Transverse colon (tissue), 4 donors: ENCODE results near the gene MAP2K4. TPM values are rescaled to one million over a fixed set of nuclear protein-coding genes. Genes with fewer than 3 reads are reported as not detected.

Experiments used
- DNase-seq: peaks from one replicate; pipeline ENCODE4 v3.0.0-alpha.2; 2019
- H3K27ac ChIP-seq, 4 donors: fragments of 200-600 bp; sonication (generic); 2 replicates each; pipeline ENCODE4 v1.5.1; 2016 to 2018; ENCODE audit warnings: inconsistent platforms in 4 of 4
- H3K27me3 ChIP-seq: fragments of 200-600 bp; sonication (generic); 2 replicates; pipeline ENCODE4 v1.5.1; 2017; ENCODE audit warnings: inconsistent platforms
- H3K36me3 ChIP-seq, 4 donors: fragments of 200-600 bp; sonication (generic); 2 replicates each; pipeline ENCODE4 v1.5.1; 2017 to 2019; ENCODE audit warnings: inconsistent platforms in 4 of 4
- H3K4me1 ChIP-seq, 4 donors: fragments of 200-600 bp; sonication (generic); 2 replicates each; pipeline ENCODE4 v1.5.1; 2017 to 2020; ENCODE audit warnings: inconsistent platforms in 4 of 4
- H3K4me3 ChIP-seq, 4 donors: fragments of 200-600 bp; sonication (generic); 1 replicate in 1 of 4; 2 replicates in 3 of 4; pipeline versions ENCODE4 v1.5.1 to v1.6.1; 2017 to 2019; ENCODE audit warnings: inconsistent platforms in 4 of 4
- H3K9me3 ChIP-seq, 2 donors: fragments of 200-600 bp; sonication (generic); 2 replicates each; pipeline ENCODE4 v1.5.1; 2017 to 2019; ENCODE audit warnings: inconsistent platforms in 2 of 2
- EP300 ChIP-seq: sonication (generic); formaldehyde crosslinking; IDR thresholded peaks from one replicate; pipeline ENCODE4 v1.6.1; 2017; ENCODE audit warnings: antibody characterized with exemption, low read depth
- POLR2A ChIP-seq: fragments of 450-650 bp; IDR thresholded peaks from one replicate; pipeline ENCODE4 v1.6.1; 2016; ENCODE audit warnings: antibody characterized with exemption, mild to moderate bottlenecking, moderate library complexity
- POLR2AphosphoS5 ChIP-seq, 3 donors: sonication (generic); formaldehyde crosslinking; IDR thresholded peaks; one replicate each; pipeline ENCODE4 v1.6.1; 2016; ENCODE audit warnings: antibody characterized with exemption in 3 of 3
- WGBS, 2 donors: methylation state at CpG; one replicate each; pipeline ENCODE4 v1.1.5; 2018; ENCODE audit warnings: low coverage in 1 of 2; 5-methylcytosine and 5-hydroxymethylcytosine counted together
- in situ Hi-C, 4 donors: fragments of 200-750 bp; cut with MboI; loops; one replicate each; pipeline versions ENCODE4 v1.15.0 to v1.15.1; 2017; ENCODE audit warnings: low sequenced_read_pairs in 3 of 4, low pct_ligation_motif_present in 1 of 4, low pct_unique_long_range_greater_than_20kb in 1 of 4
- intact Hi-C: fragments of 100-400 bp; cut with DNase I; formaldehyde crosslinking; loops from one replicate; pipeline ENCODE4 v1.15.1; 2023; ENCODE audit warnings: low total_unique reads
- total RNA-seq, 4 donors: library from RNA; depleted of rRNA; stranded (reverse); fragments of >200 nt; gene quantifications; one replicate each; pipeline ENCODE4 v1.1.0, GENCODE V29; 2016
- TF ChIP-seq, protein P1 (sequence below), 5 experiments: fragments of 200-600 bp in 3 of 5; fragments of 450-650 bp in 2 of 5; sonication (generic) in 3 of 5; IDR thresholded peaks; 1 replicate in 2 of 5; 2 replicates in 3 of 5; pipeline ENCODE4 v1.5.1; 2016 to 2017; ENCODE audit warnings: antibody characterized with exemption in 5 of 5, inconsistent platforms in 3 of 5, mild to moderate bottlenecking in 2 of 5, moderate library complexity in 1 of 5

The MAP2K4 gene
- total RNA-seq, 4 donors from 2014 or later: 6.2 to 24.0 (median 17.8) TPM

DNA sequence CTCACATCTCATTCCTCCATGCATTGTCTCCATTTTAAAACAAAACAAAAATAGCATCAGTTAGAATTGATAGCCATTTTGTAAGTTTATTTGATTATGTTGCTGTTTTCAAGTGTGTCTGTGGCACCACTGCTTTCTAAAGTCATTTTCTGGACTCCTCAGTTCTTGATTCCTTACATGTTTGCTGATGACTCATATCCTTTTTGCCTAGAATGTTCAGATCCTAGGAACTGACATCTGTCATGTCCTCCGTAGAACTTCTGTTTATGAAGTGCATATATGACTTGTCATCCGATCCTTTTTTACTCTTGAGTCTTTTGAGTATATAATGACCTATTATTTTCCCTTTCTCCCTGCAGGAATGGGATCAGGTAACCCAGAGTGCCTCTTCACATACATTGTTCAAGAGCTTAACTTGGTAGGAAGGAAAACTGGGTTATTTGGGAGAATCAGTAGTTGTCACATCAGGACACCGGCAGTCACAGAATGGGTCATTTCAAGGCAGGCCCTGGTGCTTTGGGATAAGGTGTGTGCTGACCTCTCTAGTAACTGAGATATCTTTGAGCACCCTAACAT lies 69.2 kb downstream of the MAP2K4 start:
- Histone ChIP-seq H3K4me3 (no peak overlapping the region), H3K4me1 (no peaks in the 10 kb centered on the region), H3K9me3 (no peaks in the 10 kb centered on the region), H3K27me3 (no peaks in the 10 kb centered on the region), H3K36me3 (no peaks in the 10 kb centered on the region), H3K27ac (no peak overlapping the region)
- no peak for DNase-seq
- in situ Hi-C loops (loop anchor here in 1 of 4 donors (10.0 kb wide), 1 partner anchor 55 kb away; no protein-coding TSS in a partner anchor), intact Hi-C loops (loop anchor here (1.0 kb wide), 1 partner anchor 21 kb away; no protein-coding TSS in a partner anchor)
- TF ChIP-seq POLR2A (no peak), EP300 (no peak), POLR2AphosphoS5 (IDR thresholded peaks at IDR 0.05) (no peak)
- TF ChIP-seq, protein P1, sequence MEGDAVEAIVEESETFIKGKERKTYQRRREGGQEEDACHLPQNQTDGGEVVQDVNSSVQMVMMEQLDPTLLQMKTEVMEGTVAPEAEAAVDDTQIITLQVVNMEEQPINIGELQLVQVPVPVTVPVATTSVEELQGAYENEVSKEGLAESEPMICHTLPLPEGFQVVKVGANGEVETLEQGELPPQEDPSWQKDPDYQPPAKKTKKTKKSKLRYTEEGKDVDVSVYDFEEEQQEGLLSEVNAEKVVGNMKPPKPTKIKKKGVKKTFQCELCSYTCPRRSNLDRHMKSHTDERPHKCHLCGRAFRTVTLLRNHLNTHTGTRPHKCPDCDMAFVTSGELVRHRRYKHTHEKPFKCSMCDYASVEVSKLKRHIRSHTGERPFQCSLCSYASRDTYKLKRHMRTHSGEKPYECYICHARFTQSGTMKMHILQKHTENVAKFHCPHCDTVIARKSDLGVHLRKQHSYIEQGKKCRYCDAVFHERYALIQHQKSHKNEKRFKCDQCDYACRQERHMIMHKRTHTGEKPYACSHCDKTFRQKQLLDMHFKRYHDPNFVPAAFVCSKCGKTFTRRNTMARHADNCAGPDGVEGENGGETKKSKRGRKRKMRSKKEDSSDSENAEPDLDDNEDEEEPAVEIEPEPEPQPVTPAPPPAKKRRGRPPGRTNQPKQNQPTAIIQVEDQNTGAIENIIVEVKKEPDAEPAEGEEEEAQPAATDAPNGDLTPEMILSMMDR (IDR thresholded peaks at IDR 0.05): no peak
- 58 to 86% methylated on average over 3 of the region's 3 CpGs for WGBS, 2 donors

DNA sequence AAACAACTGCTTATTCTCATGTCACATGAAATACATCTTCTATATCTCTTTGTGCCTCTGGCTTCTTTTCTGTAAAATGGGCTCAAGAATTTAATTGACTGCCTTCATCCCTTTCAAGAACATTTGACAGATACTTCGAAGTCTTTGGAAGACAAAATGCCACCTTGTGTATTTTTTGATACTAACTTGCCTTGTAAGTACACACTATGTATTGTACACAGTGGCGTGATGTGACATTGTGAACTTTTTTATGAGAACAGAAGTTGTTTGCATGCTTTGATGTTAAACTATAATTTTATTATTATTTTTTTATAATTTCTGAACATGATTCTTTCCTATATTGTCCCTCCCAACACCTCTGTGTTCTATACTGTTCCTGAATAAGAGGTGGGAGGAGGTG lies 73.7 kb downstream of the MAP2K4 start:
- H3K4me3 ChIP-seq: no peak overlapping the region
- no peaks in the 10 kb centered on the region for H3K4me1 ChIP-seq
- WGBS, 2 donors: 91 to 94% methylated on average over 2 of the region's 2 CpGs
- no peaks in the 10 kb centered on the region for H3K27me3 ChIP-seq
- TF ChIP-seq POLR2A: no peak
- TF ChIP-seq EP300: no peak
- no peak for TF ChIP-seq POLR2AphosphoS5 (IDR thresholded peaks at IDR 0.05)
- TF ChIP-seq, protein P1 (IDR thresholded peaks at IDR 0.05): no peak
- H3K27ac ChIP-seq: no peak overlapping the region
- intact Hi-C loops: no loop called here
- no peak for DNase-seq
- peaks cover 0 to 9% (median 0%) of the 10 kb centered on the region in 4 donors for H3K36me3 ChIP-seq
- in situ Hi-C loops: no loop called here
- H3K9me3 ChIP-seq: no peaks in the 10 kb centered on the region

DNA sequence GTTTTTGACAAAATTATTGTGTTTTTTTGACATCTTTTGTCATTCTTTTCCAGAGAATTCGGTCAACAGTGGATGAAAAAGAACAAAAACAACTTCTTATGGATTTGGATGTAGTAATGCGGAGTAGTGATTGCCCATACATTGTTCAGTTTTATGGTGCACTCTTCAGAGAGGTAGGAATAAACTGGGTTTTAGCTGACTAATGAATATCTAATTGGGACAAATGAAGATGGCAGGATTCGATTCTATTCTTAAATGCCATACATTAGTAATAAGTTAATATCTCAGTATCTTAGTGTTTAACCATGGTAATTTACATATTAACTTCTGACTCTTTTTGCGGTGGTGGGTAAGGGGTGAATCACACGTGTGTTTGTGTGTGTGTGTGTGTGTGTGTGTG lies 74.8 kb downstream of the MAP2K4 start:
- Histone ChIP-seq H3K4me1 (no peaks in the 10 kb centered on the region), H3K27me3 (no peaks in the 10 kb centered on the region), H3K9me3 (no peaks in the 10 kb centered on the region), H3K4me3 (no peak overlapping the region), H3K36me3 (peaks cover 0 to 14% (median 0%) of the 10 kb centered on the region in 4 donors), H3K27ac (no peak overlapping the region)
- DNase-seq: no peak
- WGBS, 2 donors: 92 to 97% methylated on average over 4 to 5 of the region's 5 CpGs
- intact Hi-C loops (no loop called here), in situ Hi-C loops (no loop called here)
- TF ChIP-seq POLR2A (no peak), EP300 (no peak), POLR2AphosphoS5 (IDR thresholded peaks at IDR 0.05) (no peak)
- TF ChIP-seq, protein P1 (IDR thresholded peaks at IDR 0.05): no peak

DNA sequence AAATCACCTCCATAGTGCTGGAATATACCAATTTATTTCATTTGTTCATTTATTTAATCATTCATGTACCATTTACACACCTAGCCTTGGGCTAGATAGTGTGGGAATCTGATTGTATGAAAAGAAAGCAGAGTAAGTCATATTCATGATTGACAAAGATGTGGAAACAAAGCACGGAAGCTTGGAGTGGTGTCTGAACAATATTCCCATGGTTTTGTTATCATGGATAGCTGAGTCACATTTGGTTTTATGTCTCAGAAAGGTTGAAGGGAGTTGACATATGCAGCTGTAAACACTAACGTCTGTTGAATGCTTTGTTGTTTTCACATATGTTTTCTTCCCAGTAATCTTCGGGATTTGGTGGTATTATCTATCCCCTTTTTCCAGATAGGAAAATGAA lies 76.6 kb downstream of the MAP2K4 start:
- H3K4me3 ChIP-seq: no peak overlapping the region
- in situ Hi-C loops: no loop called here
- TF ChIP-seq EP300: no peak
- TF ChIP-seq POLR2A: no peak
- TF ChIP-seq, protein P1 (IDR thresholded peaks at IDR 0.05): no peak
- TF ChIP-seq POLR2AphosphoS5 (IDR thresholded peaks at IDR 0.05): no peak
- H3K4me1 ChIP-seq: no peaks in the 10 kb centered on the region
- no peak for DNase-seq
- peaks cover 0 to 5% of the 10 kb centered on the region in 2 donors for H3K9me3 ChIP-seq
- intact Hi-C loops: no loop called here
- H3K36me3 ChIP-seq: peaks cover 0 to 14% (median 0%) of the 10 kb centered on the region in 4 donors
- H3K27ac ChIP-seq: no peak overlapping the region
- H3K27me3 ChIP-seq: no peaks in the 10 kb centered on the region
- 84 to 93% methylated on average over 3 of the region's 3 CpGs for WGBS, 2 donors
